SK-N-SH (cell line): ENCODE measurements around the gene EEF1A2. TPM values are rescaled to one million over a fixed set of nuclear protein-coding genes. Genes with fewer than 3 reads are reported as not detected.

Experiments used
- CTCF ChIA-PET: fragments of 300-600, 350-600 bp; formaldehyde crosslinking; extraction: SDS; loops from one replicate; lab custom pipeline; 2021; lab: Yijun Ruan, JAX
- POLR2A ChIA-PET: fragments of 350-600 bp; sonication (Branson Sonifier 250); formaldehyde crosslinking; extraction: SDS; loops from one replicate; lab custom pipeline; 2020; ENCODE audit warnings: antibody characterized with exemption, inconsistent platforms; lab: Yijun Ruan, JAX
- DNase-seq: peaks from one replicate; pipeline ENCODE4 v3.0.0; 2012
- H2AFZ ChIP-seq: fragments of 200-600 bp; sonication (generic); 2 replicates; pipeline ENCODE4 v1.8.1; 2016; ENCODE audit warnings: antibody characterized with exemption, mild to moderate bottlenecking, low read depth
- H3F3A ChIP-seq: fragments of 200-600 bp; sonication (generic); replicated peaks from 2 replicates; pipeline ENCODE3; 2016; ENCODE audit warnings: antibody characterized with exemption, mild to moderate bottlenecking; ENCODE audit not compliant: insufficient read depth
- H3K27ac ChIP-seq, 2 experiments: fragments of 200-500 bp in 1 of 2; fragments of 200-600 bp in 1 of 2; sonication (Bioruptor generic) in 1 of 2; sonication (generic), shearing (Covaris generic) in 1 of 2; 2 replicates each; pipeline versions ENCODE4 v1.5.1 to v1.6.1; 2014 to 2016; ENCODE audit warnings: low read depth in 2 of 2, inconsistent platforms in 1 of 2, low read length in 1 of 2, mild to moderate bottlenecking in 1 of 2, mixed read lengths in 1 of 2
- H3K27me3 ChIP-seq: fragments of 200-600 bp; sonication (generic), shearing (Covaris generic); 2 replicates; pipeline ENCODE4 v1.6.1; 2016; ENCODE audit warnings: mixed run types; ENCODE audit not compliant: insufficient read depth
- H3K36me3 ChIP-seq, 2 experiments: fragments of 200-500 bp in 1 of 2; fragments of 200-600 bp in 1 of 2; sonication (Bioruptor generic) in 1 of 2; sonication (generic) in 1 of 2; replicated peaks in 1 of 2; 2 replicates each; pipeline versions ENCODE3 to v1.5.1; 2014 to 2016; ENCODE audit warnings: low read length in 1 of 2, mild to moderate bottlenecking in 1 of 2; ENCODE audit not compliant: insufficient read depth in 2 of 2, control insufficient read depth in 1 of 2
- H3K4me1 ChIP-seq, 2 experiments: fragments of 200-500 bp in 1 of 2; fragments of 200-600 bp in 1 of 2; sonication (Bioruptor generic) in 1 of 2; sonication (generic), shearing (Covaris generic) in 1 of 2; 2 replicates each; pipeline versions ENCODE4 v1.5.1 to v1.6.1; 2014 to 2016; ENCODE audit warnings: low read depth in 1 of 2, low read length in 1 of 2, mixed run types in 1 of 2; ENCODE audit not compliant: insufficient read depth in 2 of 2, control insufficient read depth in 1 of 2
- H3K4me2 ChIP-seq: fragments of 200-600 bp; sonication (generic), shearing (Covaris generic); 2 replicates; pipeline ENCODE4 v1.6.1; 2017; ENCODE audit warnings: mixed run types
- H3K4me3 ChIP-seq, 2 experiments: fragments of 200-500 bp in 1 of 2; fragments of 200-600 bp in 1 of 2; sonication (Bioruptor generic) in 1 of 2; sonication (generic), shearing (Covaris generic) in 1 of 2; 2 replicates each; pipeline versions ENCODE4 v1.5.1 to v1.8.1; 2014 to 2016; ENCODE audit warnings: low read depth in 2 of 2, inconsistent platforms in 1 of 2, low read length in 1 of 2, mild to moderate bottlenecking in 1 of 2, mixed read lengths in 1 of 2, moderate library complexity in 1 of 2
- H3K79me2 ChIP-seq: fragments of 200-600 bp; sonication (generic); 2 replicates; pipeline ENCODE4 v1.8.1; 2017; ENCODE audit warnings: mild to moderate bottlenecking; ENCODE audit not compliant: insufficient read depth
- H3K9ac ChIP-seq: fragments of 200-600 bp; sonication (generic); 2 replicates; pipeline ENCODE4 v1.6.1; 2017; ENCODE audit warnings: mixed run types
- H3K9me2 ChIP-seq: fragments of 200-600 bp; sonication (generic); 2 replicates; pipeline ENCODE4 v1.6.1; 2017; ENCODE audit warnings: mixed run types
- H3K9me3 ChIP-seq: fragments of 200-600 bp; sonication (generic); 2 replicates; pipeline ENCODE4 v1.6.1; 2017; ENCODE audit warnings: mixed run types, mild to moderate bottlenecking, moderate library complexity
- H4K20me1 ChIP-seq: fragments of 200-600 bp; sonication (generic); 2 replicates; pipeline ENCODE4 v1.6.1; 2017; ENCODE audit warnings: mild to moderate bottlenecking, mixed run types; ENCODE audit not compliant: insufficient read depth
- EZH2phosphoT487 ChIP-seq: fragments of 200-600 bp; sonication (generic); IDR thresholded peaks from 2 replicates; pipeline ENCODE4 v1.6.1; 2017; ENCODE audit warnings: low read depth, mixed run types, mild to moderate bottlenecking, antibody characterized with exemption, moderate library complexity, borderline replicate concordance
- GABPA ChIP-seq: IDR thresholded peaks from 2 replicates; pipeline ENCODE4 v1.4.0; 2012; ENCODE audit warnings: low read depth, mild to moderate bottlenecking
- GATA2 ChIP-seq: sonication (generic); formaldehyde crosslinking; IDR thresholded peaks from 2 replicates; pipeline ENCODE4 v1.5.0; 2020; ENCODE audit warnings: mild to moderate bottlenecking, missing genetic modification reagents
- RAD21 ChIP-seq: IDR thresholded peaks from 2 replicates; pipeline ENCODE4 v1.6.1; 2012; ENCODE audit warnings: mild to moderate bottlenecking, low read length
- RCOR1 ChIP-seq: fragments of 150-350 bp; IDR thresholded peaks from 2 replicates; pipeline ENCODE4 v1.6.1; 2017; ENCODE audit warnings: antibody characterized with exemption, low read length
- RFX5 ChIP-seq: IDR thresholded peaks from 2 replicates; pipeline ENCODE4 v1.6.1; 2012; ENCODE audit warnings: mild to moderate bottlenecking, improper control_type of control experiment, low read length
- SIN3A ChIP-seq: IDR thresholded peaks from 2 replicates; pipeline ENCODE4 v1.6.1; 2012; ENCODE audit warnings: low read depth, mild to moderate bottlenecking, low read length, moderate library complexity, borderline replicate concordance
- whole genome bisulfite sequencing: methylation state at CpG from one replicate; pipeline ENCODE4 v1.1.6; 2017; ENCODE audit warnings: low lambda C conversion rate; 5-methylcytosine and 5-hydroxymethylcytosine counted together
- polyA plus RNA-seq, 3 experiments: library from polyadenylated mRNA; depleted of rRNA; stranded (reverse); fragments of >200 nt; gene quantifications; 2 replicates each; pipeline ENCODE4 v1.2.3, GENCODE V29; 2012

Gene EEF1A2
- polyA plus RNA-seq, 1 of the 3 experiments (the other 2 are of a cell fraction): 16.5 TPM

GRCh38 chr20:63488315-63489251 is 10.3 kb downstream of the EEF1A2 start:
- POLR2A ChIA-PET: interaction anchor here (1.0 kb wide), 1 partner anchor 11 kb away, joined by 3 read pairs; no protein-coding TSS in a partner anchor
- CTCF ChIA-PET: no interaction called here
- TF ChIP-seq EZH2phosphoT487: no peak

GRCh38 chr20:63487781-63488241 is 11.1 kb downstream of the EEF1A2 start:
- Histone ChIP-seq H3K9me3 (no peaks in the 10 kb centered on the region), H3K4me1 (peaks cover 0 to 28% of the 10 kb centered on the region in 2 experiments; a peak in 1 of 4 replicates), H3K36me3 (no peaks in the 10 kb centered on the region), H3K9me2 (no peaks in the 10 kb centered on the region), H3K27ac (no peak overlapping the region), H4K20me1 (no peaks in the 10 kb centered on the region), H3K4me2 (no peak overlapping the region), H2AFZ (no peak overlapping the region), H3F3A (no peaks in the 10 kb centered on the region), H3K79me2 (no peaks in the 10 kb centered on the region), H3K4me3 (no peak overlapping the region), H3K27me3 (no peaks in the 10 kb centered on the region), H3K9ac (no peak overlapping the region)
- CTCF ChIA-PET: interaction anchor here (1.0 kb wide), 1 partner anchor 9 kb away, joined by 9 read pairs; no protein-coding TSS in a partner anchor
- 90% methylated on average over 19 of the region's 40 CpGs for WGBS
- POLR2A ChIA-PET: interaction anchor here (1.5 kb wide), 1 partner anchor 9 kb away, joined by 5 read pairs; no protein-coding TSS in a partner anchor
- no peak for DNase-seq
- no peak for TF ChIP-seq RCOR1
- no peak for TF ChIP-seq RFX5
- no peak for TF ChIP-seq GATA2 (CRISPR knock-in tag)
- TF ChIP-seq RAD21: no peak
- TF ChIP-seq GABPA: no peak

More at GRCh38 chr20:63488315-63489251, 10.3 kb downstream of the EEF1A2 start:
- H3K9me3 ChIP-seq: no peaks in the 10 kb centered on the region
- no peaks in the 10 kb centered on the region for H3F3A ChIP-seq
- 84% methylated on average over 25 of the region's 83 CpGs for whole genome bisulfite sequencing
- H3K9me2 ChIP-seq: no peaks in the 10 kb centered on the region
- DNase-seq: no peak
- no peaks in the 10 kb centered on the region for H4K20me1 ChIP-seq
- no peaks in the 10 kb centered on the region for H3K27me3 ChIP-seq
- peaks cover 0 to 21% of the 10 kb centered on the region in 2 experiments; a peak in 1 of 4 replicates for H3K4me1 ChIP-seq
- no peak overlapping the region for H3K27ac ChIP-seq
- H2AFZ ChIP-seq: no peak overlapping the region
- H3K9ac ChIP-seq: no peak overlapping the region
- no peaks in the 10 kb centered on the region for H3K79me2 ChIP-seq
- no peaks in the 10 kb centered on the region for H3K36me3 ChIP-seq
- H3K4me3 ChIP-seq: no peak overlapping the region; a peak in 1 of 4 replicates
- no peak overlapping the region for H3K4me2 ChIP-seq

- POLR2A ChIA-PET: interaction anchor here (1.5 kb wide), 1 partner anchor 9 kb away, joined by 5 read pairs; no protein-coding TSS in a partner anchor
- Histone ChIP-seq H2AFZ (no peak overlapping the region), H3K4me3 (no peak overlapping the region), H3K4me2 (no peak overlapping the region), H3K36me3 (no peaks in the 10 kb centered on the region), H3K4me1 (peaks cover 0 to 34% of the 10 kb centered on the region in 2 experiments; a peak in 1 of 4 replicates), H4K20me1 (no peaks in the 10 kb centered on the region), H3F3A (no peaks in the 10 kb centered on the region), H3K9me2 (no peaks in the 10 kb centered on the region), H3K27me3 (no peaks in the 10 kb centered on the region), H3K9ac (no peak overlapping the region), H3K79me2 (no peaks in the 10 kb centered on the region), H3K9me3 (no peaks in the 10 kb centered on the region), H3K27ac (no peak overlapping the region)
- 88% methylated on average over 11 of the region's 14 CpGs for WGBS
- no peak for DNase-seq
- CTCF ChIA-PET: interaction anchor here (1.0 kb wide), 1 partner anchor 9 kb away, joined by 9 read pairs; no protein-coding TSS in a partner anchor
- TF ChIP-seq SIN3A (no peak), GABPA (no peak)
Measured at GRCh38 chr20:63487116-63487764, 11.6 kb downstream of the EEF1A2 start.
